GM19397 (cell line): ENCODE measurements around the gene TTC13.

Experiments
- ATAC-seq: cut with Tn5 transposase; IDR thresholded peaks from one replicate; pipeline ENCODE4 v1.9.1; 2021; ENCODE audit warnings: mild to moderate bottlenecking, moderate library complexity; ENCODE audit not compliant: unreplicated experiment

Gene TTC13

GRCh38 chr1:230857822-230858221, 120.8 kb downstream of the TTC13 start:
- no peak for ATAC-seq

- ATAC-seq = no peak
These were observed 121.6 kb downstream of the TTC13 start for GRCh38 chr1:230857077-230857476.
